ENCODE data around the gene VSIG10L2. TPM values are rescaled to one million over a fixed set of nuclear protein-coding genes. Genes with fewer than 3 reads are reported as not detected.

Gene VSIG10L2
- total RNA-seq, 5 donors from 2014 or later (not counting 1 experiment from before 2014, with no cell fraction given): not detected

DNA sequence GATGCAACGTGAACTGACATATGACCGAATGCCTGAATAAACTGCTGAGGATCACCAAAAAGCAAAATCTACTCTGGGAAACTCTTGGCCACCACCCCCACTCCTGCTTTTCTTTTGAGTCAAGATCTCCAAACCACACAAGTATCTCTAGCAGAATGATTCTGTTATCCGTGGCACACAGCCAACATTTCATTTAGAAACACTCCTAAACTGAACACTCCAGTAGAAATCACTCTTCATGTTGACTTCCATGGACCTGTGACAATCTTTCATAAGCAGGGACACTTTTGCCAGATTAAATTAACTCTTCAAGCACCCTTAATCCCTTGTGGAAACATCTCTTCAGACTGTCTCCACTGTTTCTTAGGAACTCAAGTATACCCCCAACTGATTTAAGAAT lies 44.4 kb downstream of the VSIG10L2 start:
- no peak for DNase-seq
- H3K4me1 ChIP-seq (ENCODE audit: control insufficient read depth in 1 of 2, extremely low read depth in 1 of 2, insufficient read depth in 2 of 2, low read length in 2 of 2): no peaks in the 10 kb centered on the region
- no peak overlapping the region for H3K27ac ChIP-seq (ENCODE audit: low read length)
- CTCF ChIA-PET: no interaction called here
- ATAC-seq (replicated peaks in 1 of 4): no peak
- Mint-ChIP-seq H3K4me3 (no peak overlapping the region), H3K27ac (no peak overlapping the region), H3K9me3 (no peaks in the 10 kb centered on the region), H3K36me3 (peaks cover 13% of the 10 kb centered on the region), H3K4me1 (no peaks in the 10 kb centered on the region), H3K27me3 (no peaks in the 10 kb centered on the region)
- H3K27me3 ChIP-seq (replicated peaks in 1 of 2; ENCODE audit: control insufficient read depth in 2 of 2, extremely low read depth in 1 of 2, insufficient read depth in 2 of 2, low read length in 1 of 2): peaks cover 0 to 3% of the 10 kb centered on the region in 2 experiments
- POLR2A ChIA-PET: no interaction called here
- H3K36me3 ChIP-seq (ENCODE audit: control insufficient read depth in 2 of 2, extremely low read depth in 1 of 2, insufficient read depth in 1 of 2, low read length in 1 of 2): no peaks in the 10 kb centered on the region
- no peaks in the 10 kb centered on the region for H3K9me3 ChIP-seq
- WGBS (ENCODE audit: insufficient coverage): 50% methylated on average over 3 of the region's 3 CpGs
- no peak overlapping the region for H3K4me3 ChIP-seq (ENCODE audit: control insufficient read depth in 1 of 2, extremely low read depth in 1 of 2, low read length in 1 of 2)

DNA sequence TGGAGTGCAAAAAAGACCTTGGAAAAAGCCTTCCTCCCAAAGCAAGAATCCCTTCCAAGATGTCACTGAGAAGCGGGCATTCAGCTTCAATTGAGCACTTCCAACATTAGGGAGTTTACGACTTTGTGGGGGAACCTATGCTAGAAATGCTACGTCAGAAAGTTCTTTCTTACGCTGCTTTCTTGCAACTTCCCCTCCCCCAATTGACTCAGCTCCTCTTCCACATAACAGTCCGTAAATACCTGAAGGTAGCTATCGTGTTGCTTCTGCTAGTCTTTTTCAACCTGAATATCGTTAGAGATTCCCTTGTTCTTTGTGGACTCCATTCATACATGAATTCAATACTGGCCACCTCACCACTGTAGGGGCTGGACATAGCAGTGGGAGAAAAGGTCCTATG lies 47.0 kb downstream of the VSIG10L2 start:
- no peaks in the 10 kb centered on the region for H3K27me3 Mint-ChIP-seq
- peaks cover 0 to 3% of the 10 kb centered on the region in 2 experiments for H3K27me3 ChIP-seq (replicated peaks in 1 of 2; ENCODE audit: control insufficient read depth in 2 of 2, extremely low read depth in 1 of 2, insufficient read depth in 2 of 2, low read length in 1 of 2)
- ATAC-seq (replicated peaks in 1 of 4) (no peak), DNase-seq (no peak)
- ChIA-PET CTCF (no interaction called here), POLR2A (no interaction called here)
- H3K27ac Mint-ChIP-seq: no peak overlapping the region
- H3K9me3 ChIP-seq: no peaks in the 10 kb centered on the region
- no peak overlapping the region for H3K27ac ChIP-seq (ENCODE audit: low read length)
- H3K9me3 Mint-ChIP-seq: no peaks in the 10 kb centered on the region
- H3K36me3 Mint-ChIP-seq: peaks cover 16% of the 10 kb centered on the region
- H3K4me1 Mint-ChIP-seq: no peaks in the 10 kb centered on the region
- H3K4me3 ChIP-seq (ENCODE audit: control insufficient read depth in 1 of 2, extremely low read depth in 1 of 2, low read length in 1 of 2): no peak overlapping the region
- no peaks in the 10 kb centered on the region for H3K4me1 ChIP-seq (ENCODE audit: control insufficient read depth in 1 of 2, extremely low read depth in 1 of 2, insufficient read depth in 2 of 2, low read length in 2 of 2)
- H3K36me3 ChIP-seq (ENCODE audit: control insufficient read depth in 2 of 2, extremely low read depth in 1 of 2, insufficient read depth in 1 of 2, low read length in 1 of 2): no peaks in the 10 kb centered on the region
- no peak overlapping the region for H3K4me3 Mint-ChIP-seq
- 92% methylated on average over 2 of the region's 7 CpGs for WGBS (ENCODE audit: insufficient coverage)

DNA sequence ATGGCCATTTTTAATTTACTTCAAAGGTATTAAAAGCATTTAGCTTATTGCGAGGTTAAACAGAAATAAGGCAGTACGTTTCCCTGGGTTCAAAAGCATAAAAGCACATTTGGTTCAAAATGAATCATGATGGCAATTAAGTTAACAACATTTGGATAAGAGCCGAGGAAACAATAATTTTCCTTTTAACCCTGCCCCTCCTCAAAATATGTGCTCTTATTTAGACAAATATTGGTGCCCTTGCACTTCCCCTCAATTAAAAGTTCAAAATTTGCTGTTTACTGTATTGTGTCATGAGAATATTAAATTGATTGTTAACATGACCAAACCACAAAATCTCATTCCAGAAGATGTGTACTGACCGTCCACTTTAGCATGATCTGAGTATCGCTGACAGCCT lies 48.7 kb downstream of the VSIG10L2 start:
- Histone ChIP-seq H3K27ac (ENCODE audit: low read length) (no peak overlapping the region), H3K27me3 (replicated peaks in 1 of 2; ENCODE audit: control insufficient read depth in 2 of 2, extremely low read depth in 1 of 2, insufficient read depth in 2 of 2, low read length in 1 of 2) (peaks cover 0 to 1% of the 10 kb centered on the region in 2 experiments), H3K9me3 (no peaks in the 10 kb centered on the region), H3K4me1 (ENCODE audit: control insufficient read depth in 1 of 2, extremely low read depth in 1 of 2, insufficient read depth in 2 of 2, low read length in 2 of 2) (no peaks in the 10 kb centered on the region), H3K4me3 (ENCODE audit: control insufficient read depth in 1 of 2, extremely low read depth in 1 of 2, low read length in 1 of 2) (no peak overlapping the region), H3K36me3 (ENCODE audit: control insufficient read depth in 2 of 2, extremely low read depth in 1 of 2, insufficient read depth in 1 of 2, low read length in 1 of 2) (no peaks in the 10 kb centered on the region)
- POLR2A ChIA-PET: no interaction called here
- DNase-seq: no peak
- H3K27ac Mint-ChIP-seq: no peak overlapping the region
- no CpG with 5 or more reads among the region's 5 CpGs for WGBS (ENCODE audit: insufficient coverage)
- CTCF ChIA-PET: no interaction called here
- ATAC-seq (replicated peaks in 1 of 4): no peak
- H3K4me3 Mint-ChIP-seq: no peak overlapping the region
- H3K36me3 Mint-ChIP-seq: peaks cover 15% of the 10 kb centered on the region
- H3K27me3 Mint-ChIP-seq: no peaks in the 10 kb centered on the region
- H3K4me1 Mint-ChIP-seq: no peaks in the 10 kb centered on the region
- H3K9me3 Mint-ChIP-seq: no peaks in the 10 kb centered on the region

DNA sequence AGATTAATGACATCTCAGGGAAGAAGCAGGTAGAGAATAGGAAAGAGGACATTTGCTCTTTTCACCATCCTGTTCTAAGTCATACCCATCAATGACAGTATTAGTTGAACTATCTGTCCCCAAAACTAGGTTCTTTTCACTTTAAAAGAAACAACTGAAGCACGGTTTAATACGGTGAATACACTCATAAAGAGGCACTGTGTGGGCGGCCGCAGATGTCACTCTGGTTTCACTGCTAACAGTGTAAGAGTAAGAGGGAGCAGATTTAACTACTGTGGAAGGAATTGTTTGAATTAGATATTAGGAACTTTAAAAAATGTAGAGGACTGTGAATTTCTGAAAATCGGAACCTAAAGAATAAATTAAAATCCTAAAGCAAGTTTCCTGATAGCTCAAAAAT lies 49.5 kb downstream of the VSIG10L2 start:
- no peaks in the 10 kb centered on the region for H3K4me1 ChIP-seq (ENCODE audit: control insufficient read depth in 1 of 2, extremely low read depth in 1 of 2, insufficient read depth in 2 of 2, low read length in 2 of 2)
- WGBS (ENCODE audit: insufficient coverage): no CpG with 5 or more reads among the region's 5 CpGs
- Mint-ChIP-seq H3K27ac (no peak overlapping the region), H3K36me3 (peaks cover 14% of the 10 kb centered on the region), H3K4me1 (no peaks in the 10 kb centered on the region), H3K4me3 (no peak overlapping the region), H3K27me3 (no peaks in the 10 kb centered on the region), H3K9me3 (no peaks in the 10 kb centered on the region)
- H3K36me3 ChIP-seq (ENCODE audit: control insufficient read depth in 2 of 2, extremely low read depth in 1 of 2, insufficient read depth in 1 of 2, low read length in 1 of 2): no peaks in the 10 kb centered on the region
- no peak overlapping the region for H3K27ac ChIP-seq (ENCODE audit: low read length)
- DNase-seq (no peak), ATAC-seq (replicated peaks in 1 of 4) (no peak)
- H3K9me3 ChIP-seq: no peaks in the 10 kb centered on the region
- no peaks in the 10 kb centered on the region for H3K27me3 ChIP-seq (replicated peaks in 1 of 2; ENCODE audit: control insufficient read depth in 2 of 2, extremely low read depth in 1 of 2, insufficient read depth in 2 of 2, low read length in 1 of 2)
- CTCF ChIA-PET: no interaction called here
- no peak overlapping the region for H3K4me3 ChIP-seq (ENCODE audit: control insufficient read depth in 1 of 2, extremely low read depth in 1 of 2, low read length in 1 of 2)
- POLR2A ChIA-PET: no interaction called here

DNA sequence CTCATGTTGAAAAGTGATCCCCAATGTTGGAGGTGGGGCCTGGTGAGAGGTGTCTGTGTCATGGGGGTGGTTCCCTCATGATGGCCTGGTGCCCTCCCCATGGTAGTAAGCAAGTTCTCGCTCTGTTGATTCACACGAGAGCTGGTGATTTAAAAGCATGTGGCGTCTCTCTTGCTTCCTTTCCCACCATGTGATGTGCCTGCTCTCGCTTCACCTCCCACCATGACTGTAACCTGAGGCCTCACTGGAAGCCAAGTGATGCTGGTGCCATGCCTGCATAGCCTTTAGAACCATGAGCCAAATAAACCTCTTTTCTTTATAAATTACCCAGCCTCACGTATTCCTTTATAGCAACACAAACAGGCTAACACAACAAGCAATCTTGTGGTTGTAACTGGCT lies 52.4 kb downstream of the VSIG10L2 start:
- H3K27ac ChIP-seq (ENCODE audit: low read length): no peak overlapping the region
- ChIA-PET CTCF (no interaction called here), POLR2A (no interaction called here)
- Mint-ChIP-seq H3K27me3 (no peaks in the 10 kb centered on the region), H3K9me3 (no peaks in the 10 kb centered on the region), H3K27ac (no peak overlapping the region), H3K4me3 (no peak overlapping the region), H3K4me1 (no peaks in the 10 kb centered on the region), H3K36me3 (peaks cover 21% of the 10 kb centered on the region)
- no peaks in the 10 kb centered on the region for H3K36me3 ChIP-seq (ENCODE audit: control insufficient read depth in 2 of 2, extremely low read depth in 1 of 2, insufficient read depth in 1 of 2, low read length in 1 of 2)
- DNase-seq (no peak), ATAC-seq (replicated peaks in 1 of 4) (no peak)
- 94% methylated on average over 4 of the region's 5 CpGs for WGBS (ENCODE audit: insufficient coverage)
- H3K9me3 ChIP-seq: no peaks in the 10 kb centered on the region
- H3K27me3 ChIP-seq (replicated peaks in 1 of 2; ENCODE audit: control insufficient read depth in 2 of 2, extremely low read depth in 1 of 2, insufficient read depth in 2 of 2, low read length in 1 of 2): no peaks in the 10 kb centered on the region
- H3K4me1 ChIP-seq (ENCODE audit: control insufficient read depth in 1 of 2, extremely low read depth in 1 of 2, insufficient read depth in 2 of 2, low read length in 2 of 2): no peaks in the 10 kb centered on the region
- H3K4me3 ChIP-seq (ENCODE audit: control insufficient read depth in 1 of 2, extremely low read depth in 1 of 2, low read length in 1 of 2): no peak overlapping the region

DNA sequence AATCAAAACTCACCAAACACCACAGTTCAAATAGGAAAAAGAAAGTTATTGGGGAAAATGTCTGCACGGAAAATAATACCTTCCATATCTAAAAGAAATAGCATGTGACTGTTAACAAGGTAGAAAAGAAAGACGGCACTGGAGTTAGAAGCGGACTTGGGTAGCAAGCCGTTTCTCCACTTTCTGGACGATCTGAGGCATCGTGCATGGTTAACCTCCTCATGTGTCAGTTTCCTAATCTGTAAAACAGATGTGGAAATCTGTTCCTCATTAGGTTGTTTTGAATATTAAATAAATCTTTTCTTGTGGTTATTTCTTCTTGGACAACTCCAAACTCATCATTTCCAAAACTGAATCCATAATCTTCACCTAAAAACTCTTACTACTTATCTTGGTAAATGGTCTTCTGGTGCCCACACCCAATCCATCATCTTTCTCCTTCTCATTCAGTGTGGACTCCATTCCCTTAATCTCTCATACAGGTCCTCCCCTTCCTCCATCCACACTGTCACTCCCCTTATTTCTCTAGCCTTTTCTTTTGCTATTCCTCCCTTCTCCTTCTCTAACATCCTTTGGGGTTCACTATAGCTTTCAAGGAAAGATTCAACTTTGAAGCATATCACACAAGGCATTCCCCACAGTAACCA lies 53.5 kb downstream of the VSIG10L2 start:
- POLR2A ChIA-PET: interaction anchor here in 1 of 2 donors (0.6 kb wide), 1 partner anchor 394 kb away, joined by 3 read pairs; no protein-coding TSS in a partner anchor

DNA sequence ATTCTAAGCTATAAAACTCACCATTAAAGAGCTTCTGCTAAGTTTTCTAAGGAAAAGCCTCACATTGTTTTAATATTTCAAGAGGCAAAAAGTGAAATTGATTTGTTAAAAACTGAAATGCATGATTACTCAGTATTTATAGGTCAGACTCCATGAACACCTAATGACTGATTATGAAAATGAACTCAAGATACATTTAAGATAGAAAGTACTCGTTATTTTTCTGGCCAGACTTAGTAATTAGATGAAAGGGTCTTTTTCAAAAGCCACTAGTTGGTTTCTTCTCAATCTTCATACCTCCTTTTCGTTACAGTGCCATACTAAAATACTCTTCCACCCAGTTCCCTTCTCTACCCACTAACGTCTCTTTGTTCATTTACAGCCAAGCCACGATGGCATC lies 56.3 kb downstream of the VSIG10L2 start:
- Histone ChIP-seq H3K4me3 (ENCODE audit: control insufficient read depth in 1 of 2, extremely low read depth in 1 of 2, low read length in 1 of 2) (no peak overlapping the region), H3K27ac (ENCODE audit: low read length) (no peak overlapping the region), H3K36me3 (ENCODE audit: control insufficient read depth in 2 of 2, extremely low read depth in 1 of 2, insufficient read depth in 1 of 2, low read length in 1 of 2) (no peaks in the 10 kb centered on the region), H3K27me3 (replicated peaks in 1 of 2; ENCODE audit: control insufficient read depth in 2 of 2, extremely low read depth in 1 of 2, insufficient read depth in 2 of 2, low read length in 1 of 2) (no peaks in the 10 kb centered on the region), H3K9me3 (no peaks in the 10 kb centered on the region), H3K4me1 (ENCODE audit: control insufficient read depth in 1 of 2, extremely low read depth in 1 of 2, insufficient read depth in 2 of 2, low read length in 2 of 2) (no peaks in the 10 kb centered on the region)
- Mint-ChIP-seq H3K9me3 (no peaks in the 10 kb centered on the region), H3K27ac (no peak overlapping the region), H3K36me3 (peaks cover 11% of the 10 kb centered on the region), H3K27me3 (no peaks in the 10 kb centered on the region), H3K4me1 (no peaks in the 10 kb centered on the region), H3K4me3 (no peak overlapping the region)
- DNase-seq: no peak
- 27% methylated on average over 3 of the region's 4 CpGs for WGBS (ENCODE audit: insufficient coverage)
- no peak for ATAC-seq (replicated peaks in 1 of 4)
- POLR2A ChIA-PET: no interaction called here
- CTCF ChIA-PET: no interaction called here

More for the DNA sequence above, 53.5 kb downstream of the VSIG10L2 start:
- H3K27me3 ChIP-seq (replicated peaks in 1 of 2; ENCODE audit: control insufficient read depth in 2 of 2, extremely low read depth in 1 of 2, insufficient read depth in 2 of 2, low read length in 1 of 2): no peaks in the 10 kb centered on the region
- no peak overlapping the region for H3K27ac ChIP-seq (ENCODE audit: low read length)
- no peaks in the 10 kb centered on the region for H3K4me1 Mint-ChIP-seq
- no peaks in the 10 kb centered on the region for H3K9me3 ChIP-seq
- H3K27ac Mint-ChIP-seq: no peak overlapping the region
- no peak for ATAC-seq (replicated peaks in 1 of 4)
- H3K9me3 Mint-ChIP-seq: no peaks in the 10 kb centered on the region
- no peak overlapping the region for H3K4me3 ChIP-seq (ENCODE audit: control insufficient read depth in 1 of 2, extremely low read depth in 1 of 2, low read length in 1 of 2)
- H3K36me3 Mint-ChIP-seq: peaks cover 21% of the 10 kb centered on the region
- CTCF ChIA-PET: no interaction called here
- H3K36me3 ChIP-seq (ENCODE audit: control insufficient read depth in 2 of 2, extremely low read depth in 1 of 2, insufficient read depth in 1 of 2, low read length in 1 of 2): no peaks in the 10 kb centered on the region
- H3K4me3 Mint-ChIP-seq: no peak overlapping the region
- no peak for DNase-seq
- H3K4me1 ChIP-seq (ENCODE audit: control insufficient read depth in 1 of 2, extremely low read depth in 1 of 2, insufficient read depth in 2 of 2, low read length in 2 of 2): no peaks in the 10 kb centered on the region
- no CpG with 5 or more reads among the region's 6 CpGs for WGBS (ENCODE audit: insufficient coverage)
- no peaks in the 10 kb centered on the region for H3K27me3 Mint-ChIP-seq
